ENCODE data around the gene IGFN1. TPM values are rescaled to one million over a fixed set of nuclear protein-coding genes. Genes with fewer than 3 reads are reported as not detected.

Gene IGFN1
- total and polyA plus RNA-seq, 9 of the 15 experiments (the other 6 are each of a cell fraction or from before 2014, with no cell fraction given): 0.04 TPM; not detected in 8

- no peak for TF ChIP-seq AFF1 (IDR thresholded peaks at IDR 0.05; ENCODE audit: low read depth in 1 of 2, partially characterized antibody in 2 of 2)
- no peak for TF ChIP-seq CREBBP (IDR thresholded peaks at IDR 0.05; ENCODE audit: low read depth, low read length)
- no peak for TF ChIP-seq NFE2L1 (tag; IDR thresholded peaks at IDR 0.05; ENCODE audit: borderline replicate concordance, low read depth)
- no peak for TF ChIP-seq TSC22D4 (tag; IDR thresholded peaks at IDR 0.05)
- TF ChIP-seq TEAD2 (tag; IDR thresholded peaks at IDR 0.05): no peak
- no peak for TF ChIP-seq FOXM1 (IDR thresholded peaks at IDR 0.05; ENCODE audit: low read depth)
- TF ChIP-seq FOXM1 (CRISPR knock-in tag; IDR thresholded peaks at IDR 0.05; ENCODE audit: low read depth): no peak
- no peak for TF ChIP-seq ZSCAN32 (CRISPR knock-in tag; IDR thresholded peaks at IDR 0.05)
- TF ChIP-seq CHD4 (IDR thresholded peaks at IDR 0.05; ENCODE audit: insufficient read depth, insufficient replicate concordance, low read depth, low read length, poor library complexity, severe bottlenecking): peak; percentile 12
- no peak for TF ChIP-seq CBFA2T2 (conservative IDR thresholded peaks at IDR 0.05)
- no peak; the same call in 1 of the 2 replicates for TF ChIP-seq CREB3 (tag; conservative IDR thresholded peaks at IDR 0.05; ENCODE audit: low read depth)
- TF ChIP-seq CBFA2T3 (IDR thresholded peaks at IDR 0.05): no peak
- TF ChIP-seq HNRNPH1 (optimal IDR thresholded peaks at IDR 0.05; ENCODE audit: low read depth, low read length): no peak
- no peak for TF ChIP-seq SREBF2 (CRISPR knock-in tag; IDR thresholded peaks at IDR 0.05)
- 0 out of 2 replicates have a peak, but pooled peaks have one; percentile 8 for TF ChIP-seq POLR2A (conservative IDR thresholded peaks at IDR 0.05)
- TF ChIP-seq MTF1 (CRISPR knock-in tag; IDR thresholded peaks at IDR 0.05; ENCODE audit: borderline replicate concordance): no peak
- TF ChIP-seq RBM39 (optimal IDR thresholded peaks at IDR 0.05; ENCODE audit: low read depth, low read length): no peak
- no peak for TF ChIP-seq TBP (optimal IDR thresholded peaks at IDR 0.05; ENCODE audit: low read depth, low read length)
- TF ChIP-seq MEF2A (IDR thresholded peaks at IDR 0.05; ENCODE audit: control insufficient read depth, low read depth, low read length): no peak
- no peak for TF ChIP-seq PRPF4 (IDR thresholded peaks at IDR 0.05; ENCODE audit: insufficient read depth, low read depth, low read length, poor library complexity, severe bottlenecking)
- TF ChIP-seq BCOR (IDR thresholded peaks at IDR 0.05): peak; percentile 98
- TF ChIP-seq ZNF589 (CRISPR knock-in tag; IDR thresholded peaks at IDR 0.05; ENCODE audit: low read depth): no peak
These were observed 19.3 kb upstream of the IGFN1 start (continued) for GRCh38 chr1:201171063-201172036.

Data from K562 (cell line).